ENCODE results near the gene EXOC6. TPM values are rescaled to one million over a fixed set of nuclear protein-coding genes. Genes with fewer than 3 reads are reported as not detected.

The EXOC6 gene
- total and polyA plus RNA-seq, 2 of the 13 experiments (the other 11 are each of a cell fraction or from before 2014, with no cell fraction given): 22.2 to 29.2 TPM

GRCh38 chr10:92850185-92850584 is 1.9 kb downstream of the EXOC6 start (continued):
- no peak for TF ChIP-seq SRSF4 (IDR thresholded peaks at IDR 0.05; ENCODE audit: low read depth, low read length, poor library complexity, severe bottlenecking)
- no peak for TF ChIP-seq ZNF512B (CRISPR knock-in tag; IDR thresholded peaks at IDR 0.05; ENCODE audit: borderline replicate concordance)

GRCh38 chr10:92851003-92851402 is 2.7 kb downstream of the EXOC6 start:
- no peak overlapping the region for H2AFZ ChIP-seq (ENCODE audit: low read length)
- H3K9ac ChIP-seq (ENCODE audit: insufficient read depth, low read depth, low read length): no peak overlapping the region
- ChIA-PET CTCF (ENCODE audit: low intra/inter-chr PET ratio, low total read pairs) (no interaction called here), POLR2A (interaction anchor here (4.2 kb wide), 1 partner anchor 161 kb away, joined by 27 read pairs; the partner anchor contains the start of gene HHEX)
- intact Hi-C loops (cut with micrococcal nuclease; ENCODE audit: unreplicated experiment): no loop called here
- peaks cover 27% of the 10 kb centered on the region for H3K4me1 ChIP-seq (ENCODE audit: insufficient read depth, low read length)
- H3K4me2 ChIP-seq (ENCODE audit: low read depth, low read length): no peak overlapping the region
- no peak overlapping the region for H3K4me3 ChIP-seq (replicated peaks in 1 of 3; ENCODE audit: insufficient read depth in 1 of 3, low read depth in 2 of 3, low read length in 3 of 3)
- in situ Hi-C loops (cut with HindIII; ENCODE audit: extremely low pct_ligation_motif_present, low pct_unique_long_range_greater_than_20kb): no loop called here
- no peak overlapping the region for H3K27ac ChIP-seq (ENCODE audit: extremely low read length, insufficient read depth, low read length)
- no TSS peak for BruUV-seq (replicated peaks)
- ATAC-seq: no peak
- no peaks in the 10 kb centered on the region; a peak in 1 of 5 replicates for H3K27me3 ChIP-seq (ENCODE audit: control insufficient read depth in 1 of 2, insufficient read depth in 2 of 2, low read length in 2 of 2)
- 92% methylated on average over 4 of the region's 4 CpGs for WGBS (ENCODE audit: low lambda C conversion rate)
- H3K36me3 ChIP-seq (replicated peaks in 1 of 2; ENCODE audit: control insufficient read depth in 1 of 2, insufficient read depth in 2 of 2, low read length in 2 of 2): no peaks in the 10 kb centered on the region
- peaks cover 35% of the 10 kb centered on the region for H3K79me2 ChIP-seq (ENCODE audit: insufficient read depth, low read length)
- no peaks in the 10 kb centered on the region for H3K9me3 ChIP-seq (ENCODE audit: low read length)
- H4K20me1 ChIP-seq (ENCODE audit: insufficient read depth, low read length): no peaks in the 10 kb centered on the region; the same call in 1 of the 2 replicates
- TF ChIP-seq ZNF383 (CRISPR knock-in tag; IDR thresholded peaks at IDR 0.05; ENCODE audit: borderline replicate concordance): no peak
- DNase-seq (ENCODE audit: low spot score): no peak
- no peak for FAIRE-seq

- FAIRE-seq (no peak), DNase-seq (ENCODE audit: low spot score) (no peak), ATAC-seq (no peak)
- in situ Hi-C loops (cut with HindIII; ENCODE audit: extremely low pct_ligation_motif_present, low pct_unique_long_range_greater_than_20kb) (no loop called here), intact Hi-C loops (cut with micrococcal nuclease; ENCODE audit: unreplicated experiment) (no loop called here)
- Histone ChIP-seq H3K4me2 (ENCODE audit: low read depth, low read length) (no peak overlapping the region), H3K4me1 (ENCODE audit: insufficient read depth, low read length) (no peaks in the 10 kb centered on the region), H3K9ac (ENCODE audit: insufficient read depth, low read depth, low read length) (no peak overlapping the region), H3K27ac (ENCODE audit: extremely low read length, insufficient read depth, low read length) (no peak overlapping the region), H4K20me1 (ENCODE audit: insufficient read depth, low read length) (no peaks in the 10 kb centered on the region), H3K9me3 (ENCODE audit: low read length) (peaks cover 20% of the 10 kb centered on the region), H2AFZ (ENCODE audit: low read length) (no peak overlapping the region), H3K36me3 (replicated peaks in 1 of 2; ENCODE audit: control insufficient read depth in 1 of 2, insufficient read depth in 2 of 2, low read length in 2 of 2) (no peaks in the 10 kb centered on the region), H3K79me2 (ENCODE audit: insufficient read depth, low read length) (peaks cover 54% of the 10 kb centered on the region), H3K4me3 (replicated peaks in 1 of 3; ENCODE audit: insufficient read depth in 1 of 3, low read depth in 2 of 3, low read length in 3 of 3) (no peak overlapping the region), H3K27me3 (ENCODE audit: control insufficient read depth in 1 of 2, insufficient read depth in 2 of 2, low read length in 2 of 2) (no peaks in the 10 kb centered on the region)
- POLR2A ChIA-PET: no interaction called here
- CTCF ChIA-PET (ENCODE audit: low intra/inter-chr PET ratio, low total read pairs): no interaction called here
- 99% methylated on average over 3 of the region's 3 CpGs for WGBS (ENCODE audit: low lambda C conversion rate)
- BruUV-seq (replicated peaks): no TSS peak
- no peak for TF ChIP-seq PBX2 (CRISPR knock-in tag; IDR thresholded peaks at IDR 0.05)
- TF ChIP-seq ZNF570 (CRISPR knock-in tag; IDR thresholded peaks at IDR 0.05; ENCODE audit: borderline replicate concordance): no peak
- TF ChIP-seq CBX5 (CRISPR knock-in tag; IDR thresholded peaks at IDR 0.05; ENCODE audit: borderline replicate concordance): no peak
- no peak for TF ChIP-seq ZSCAN20 (CRISPR knock-in tag; IDR thresholded peaks at IDR 0.05; ENCODE audit: borderline replicate concordance)
- TF ChIP-seq ZNF251 (CRISPR knock-in tag; IDR thresholded peaks at IDR 0.05): no peak
- TF ChIP-seq FIP1L1 (IDR thresholded peaks at IDR 0.05; ENCODE audit: borderline replicate concordance, insufficient read depth, low read depth, low read length): no peak
- TF ChIP-seq TEF (CRISPR knock-in tag; IDR thresholded peaks at IDR 0.05): no peak
- no peak for TF ChIP-seq MTA3 (CRISPR knock-in tag; IDR thresholded peaks at IDR 0.05)
- TF ChIP-seq ZBTB1 (CRISPR knock-in tag; IDR thresholded peaks at IDR 0.05; ENCODE audit: borderline replicate concordance): no peak
These were observed 7.2 kb downstream of the EXOC6 start for GRCh38 chr10:92855560-92855959.
